ENCODE data around the gene CLEC4F.

Gene CLEC4F

GRCh38 chr2:70789304-70790135 lies 30.9 kb downstream of the CLEC4F start:
- DNase-seq (ENCODE audit: low read depth, low spot score): no peak

DNA sequence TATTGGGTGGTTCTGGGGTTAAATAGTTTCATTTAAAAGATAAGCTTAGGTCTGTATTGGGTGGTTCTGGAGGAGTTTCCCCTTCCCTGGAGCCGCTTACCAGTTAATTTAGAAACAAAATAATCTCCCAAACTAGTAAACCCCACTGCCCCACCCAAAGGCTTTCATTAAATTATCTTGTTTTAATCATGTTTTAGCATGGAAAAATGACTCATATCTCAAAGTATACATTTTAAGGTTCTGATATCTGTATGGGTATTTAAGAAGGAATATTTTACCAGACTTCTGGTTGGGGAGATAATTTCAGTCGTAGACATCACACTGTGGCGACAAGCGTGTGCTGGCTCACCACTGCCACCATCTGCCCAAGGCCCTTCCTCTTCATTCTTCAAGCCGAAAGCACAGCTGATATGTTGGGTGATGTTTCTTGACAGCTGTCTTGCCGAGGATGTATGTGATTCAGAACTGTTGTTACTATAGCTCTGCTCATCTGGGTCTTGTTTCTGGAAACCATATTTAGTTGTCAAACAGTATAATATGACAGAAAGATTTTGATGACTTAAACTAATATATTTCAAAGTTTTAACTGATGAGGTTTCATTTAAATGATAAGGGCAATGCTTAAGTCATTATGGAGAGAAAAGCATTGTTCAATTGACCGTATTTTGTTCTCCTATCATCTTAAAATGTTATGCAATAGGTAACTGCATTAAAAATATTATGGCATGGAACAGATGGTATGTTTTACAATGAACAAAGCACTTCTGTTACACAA lies 35.1 kb downstream of the CLEC4F start:
- no peak for DNase-seq (ENCODE audit: low read depth, low spot score)
- H3K27ac ChIP-seq: no peak overlapping the region

More at GRCh38 chr2:70789304-70790135, 30.9 kb downstream of the CLEC4F start:
- no peak overlapping the region for H3K27ac ChIP-seq

DNA sequence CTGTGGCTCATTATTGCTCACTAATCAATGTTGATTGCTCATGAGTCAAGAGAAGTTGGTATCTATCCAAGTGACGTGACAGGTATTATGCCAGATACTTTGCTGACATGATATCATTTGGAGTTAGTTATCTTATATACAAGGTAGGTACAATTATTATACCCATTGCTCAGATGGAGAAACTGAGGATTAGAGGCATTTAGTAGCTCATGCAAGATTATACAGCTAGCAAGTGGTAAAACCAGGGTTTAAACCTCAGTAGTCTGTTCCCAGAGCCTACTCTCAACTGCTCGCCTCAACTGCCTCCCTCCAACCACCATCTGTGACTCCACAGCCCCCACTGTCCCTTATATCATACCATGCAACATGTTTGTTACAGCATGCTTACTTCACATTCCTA lies 36.1 kb downstream of the CLEC4F start:
- H3K27ac ChIP-seq: no peak overlapping the region
- DNase-seq (ENCODE audit: low read depth, low spot score): no peak

GRCh38 chr2:70779911-70780545 lies 40.4 kb downstream of the CLEC4F start:
- no peak for DNase-seq (ENCODE audit: low read depth, low spot score)
- no peak overlapping the region for H3K27ac ChIP-seq

- DNase-seq (ENCODE audit: low read depth, low spot score): no peak
Measured at GRCh38 chr2:70779491-70779890, 40.9 kb downstream of the CLEC4F start.

GRCh38 chr2:70778676-70779075 lies 41.7 kb downstream of the CLEC4F start:
- no peak for DNase-seq (ENCODE audit: low read depth, low spot score)
- no peak overlapping the region for H3K27ac ChIP-seq

More at GRCh38 chr2:70779491-70779890, 40.9 kb downstream of the CLEC4F start:
- no peak overlapping the region for H3K27ac ChIP-seq

- DNase-seq (ENCODE audit: low read depth, low spot score): no peak
- no peak overlapping the region for H3K27ac ChIP-seq
Measured at GRCh38 chr2:70777450-70777849, 42.9 kb downstream of the CLEC4F start.

DNA sequence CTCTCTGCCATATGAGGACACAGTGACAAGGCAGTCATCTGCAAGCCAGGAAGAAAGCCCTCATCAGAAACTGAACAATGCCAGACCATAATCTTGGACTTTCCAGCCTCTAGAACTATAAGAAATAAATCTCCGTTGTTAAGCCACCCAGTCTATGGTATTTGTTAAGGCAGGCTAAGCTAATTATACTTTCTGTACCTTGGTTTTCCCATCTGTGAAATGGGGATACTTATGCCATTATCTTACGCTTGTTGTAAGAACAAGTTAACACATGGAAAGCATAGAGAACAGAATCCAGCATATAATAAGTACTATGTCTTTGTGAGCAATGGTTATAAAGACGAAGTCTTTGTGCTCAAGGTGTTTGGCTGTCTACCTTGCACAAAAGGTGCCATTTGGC lies 44.1 kb downstream of the CLEC4F start:
- H3K27ac ChIP-seq: no peak overlapping the region
- no peak for DNase-seq (ENCODE audit: low read depth, low spot score)

DNA sequence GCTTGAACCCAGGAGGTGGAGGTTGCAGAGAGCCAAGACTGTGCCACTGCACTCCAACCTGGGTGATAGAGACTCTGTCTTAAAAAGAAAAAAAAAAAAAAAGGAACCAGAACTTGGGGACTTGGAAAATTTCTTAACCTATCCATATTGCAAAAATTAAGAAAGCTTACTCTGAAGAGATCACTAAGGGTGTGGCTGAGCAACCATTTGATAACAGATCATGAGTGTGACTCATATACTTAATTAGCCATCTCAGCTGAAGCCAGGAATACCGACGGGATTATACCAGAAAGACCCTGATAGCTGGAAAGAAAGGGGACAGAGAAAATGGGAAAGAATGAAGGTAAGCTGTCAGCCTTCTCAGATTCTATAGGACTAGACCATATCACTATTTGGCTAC lies 45.3 kb downstream of the CLEC4F start:
- DNase-seq (ENCODE audit: low read depth, low spot score): no peak
- H3K27ac ChIP-seq: no peak overlapping the region

GRCh38 chr2:70772486-70773155 lies 47.8 kb downstream of the CLEC4F start:
- no peak for DNase-seq (ENCODE audit: low read depth, low spot score)
- H3K27ac ChIP-seq: no peak overlapping the region

DNA sequence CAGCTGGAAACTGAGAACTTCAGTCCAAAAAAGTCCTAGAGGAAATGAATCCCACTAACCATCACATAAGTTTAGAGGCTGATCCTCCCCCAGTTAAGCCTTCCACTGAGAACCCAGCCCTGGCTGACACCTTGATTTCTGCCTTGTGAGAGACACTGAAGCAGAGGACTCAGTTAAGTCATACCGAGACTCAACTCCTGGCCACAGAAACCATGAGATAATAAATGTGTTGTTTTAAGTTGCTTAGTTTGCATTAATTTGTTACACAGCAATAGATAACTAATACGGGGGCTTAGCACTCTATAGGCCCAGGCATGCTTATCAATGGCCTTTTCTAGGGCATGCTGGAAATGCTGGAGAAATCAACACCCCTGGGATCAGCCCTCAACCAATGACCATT lies 49.0 kb downstream of the CLEC4F start:
- no peak for DNase-seq (ENCODE audit: low read depth, low spot score)
- H3K27ac ChIP-seq: no peak overlapping the region

DNA sequence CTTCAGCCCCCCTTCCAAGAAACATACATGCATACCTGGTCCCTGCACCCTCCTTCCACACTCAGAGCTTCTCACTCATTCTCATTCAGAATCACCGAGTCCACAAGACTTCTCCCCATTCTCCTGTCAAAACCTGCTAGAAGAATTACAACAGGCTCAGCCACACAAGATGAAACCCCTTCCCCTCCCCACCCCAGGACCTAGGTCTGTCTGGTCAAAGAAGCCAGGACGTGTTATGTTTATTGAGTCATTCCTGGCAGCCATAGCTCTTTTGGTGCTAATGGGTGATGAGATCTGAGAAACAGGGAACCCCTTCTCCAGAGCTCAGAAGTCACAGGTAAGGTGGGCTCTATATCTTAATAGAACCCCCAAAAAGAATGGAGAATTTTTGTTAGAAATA lies 50.9 kb downstream of the CLEC4F start:
- DNase-seq (ENCODE audit: low read depth, low spot score): no peak
- no peak overlapping the region for H3K27ac ChIP-seq

GRCh38 chr2:70768590-70769085 lies 51.8 kb downstream of the CLEC4F start:
- no peak overlapping the region for H3K27ac ChIP-seq
- no peak for DNase-seq (ENCODE audit: low read depth, low spot score)

GRCh38 chr2:70767699-70768589 lies 52.5 kb downstream of the CLEC4F start, which contains the start of gene ADD2:
Gene ADD2 (minus strand): TSS chr2:70768200. CDS start chr2:70706408, 61,792 bp downstream.
- no peak within 1 kb of the TSS for H3K27ac ChIP-seq
- DNase-seq (ENCODE audit: low read depth, low spot score): no peak

GRCh38 chr2:70767079-70767698 lies 53.2 kb downstream of the CLEC4F start:
- no peak for DNase-seq (ENCODE audit: low read depth, low spot score)
- H3K27ac ChIP-seq: no peak overlapping the region

- DNase-seq (ENCODE audit: low read depth, low spot score): no peak
- H3K27ac ChIP-seq: no peak overlapping the region
Measured at GRCh38 chr2:70766357-70767078, 53.9 kb downstream of the CLEC4F start.

DNA sequence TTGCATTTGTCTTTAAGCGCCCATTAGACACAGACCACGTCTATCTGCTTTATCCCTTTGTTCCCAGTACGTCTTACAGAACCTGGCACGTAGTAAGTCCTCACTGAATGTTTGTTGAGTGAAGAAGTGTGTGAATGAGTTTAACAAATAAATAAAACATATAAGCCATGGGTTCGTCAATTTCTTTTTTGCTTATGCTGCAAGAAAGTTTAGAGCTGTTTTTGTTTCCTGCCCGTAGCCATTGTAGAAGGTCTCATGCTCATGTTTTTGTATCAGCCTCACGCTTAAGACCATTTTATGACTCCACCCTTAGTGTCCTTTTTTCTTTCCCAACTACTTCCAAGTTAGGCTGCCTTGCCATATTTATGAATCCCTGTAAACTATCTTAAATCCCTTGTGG lies 54.9 kb downstream of the CLEC4F start:
- no peak for DNase-seq (ENCODE audit: low read depth, low spot score)
- no peak overlapping the region for H3K27ac ChIP-seq

DNA sequence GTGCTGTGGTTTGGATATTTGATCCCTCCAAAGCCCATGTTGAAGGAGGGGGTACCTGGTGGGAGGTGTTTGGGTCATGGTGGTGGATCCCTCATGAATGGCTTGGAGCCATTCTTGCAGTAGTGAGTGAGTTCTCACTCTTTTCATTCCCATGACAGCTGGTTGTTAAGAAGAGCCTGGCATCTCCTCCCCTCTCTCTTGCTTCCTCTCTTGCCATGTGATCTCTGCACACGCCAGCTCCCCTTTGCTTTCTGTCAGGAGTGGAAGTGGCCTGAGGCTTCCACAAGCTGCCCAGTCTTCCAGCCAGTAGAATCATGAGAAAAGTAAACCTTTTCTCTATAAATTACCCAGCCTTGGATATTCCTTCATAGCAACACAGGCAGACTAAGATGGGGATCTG lies 61.0 kb downstream of the CLEC4F start:
- no peak overlapping the region for H3K27ac ChIP-seq
- DNase-seq (ENCODE audit: low read depth, low spot score): no peak

Data from epithelial cell of prostate (primary cell).